ENCODE data around the gene LOX. TPM values are rescaled to one million over a fixed set of nuclear protein-coding genes. Genes with fewer than 3 reads are reported as not detected.

LOX gene
- total and polyA plus RNA-seq, 3 donors from 2014 or later: 2.4 to 11.9 (median 6.4) TPM

GRCh38 chr5:122121479-122122465 lies 43.7 kb upstream of the LOX start:
- Histone ChIP-seq H3K27ac (no peak overlapping the region), H3K27me3 (no peaks in the 10 kb centered on the region), H3K4me3 (no peak overlapping the region), H3K9me3 (no peaks in the 10 kb centered on the region), H3K36me3 (ENCODE audit: low read depth, missing control alignments) (no peaks in the 10 kb centered on the region), H3K4me1 (no peaks in the 10 kb centered on the region)
- TF ChIP-seq CTCF (IDR thresholded peaks at IDR 0.05): no peak
- TF ChIP-seq POLR2A (IDR thresholded peaks at IDR 0.05): no peak
- 89 to 91% methylated on average over 11 of the region's 11 CpGs for WGBS, 2 donors
- DNase-seq: no peak
- intact Hi-C loops (cut with DNase I; ENCODE audit: low total_unique reads): no loop called here

- Histone ChIP-seq H3K36me3 (ENCODE audit: low read depth, missing control alignments) (no peaks in the 10 kb centered on the region), H3K4me3 (no peak overlapping the region), H3K27me3 (no peaks in the 10 kb centered on the region), H3K4me1 (no peaks in the 10 kb centered on the region), H3K9me3 (no peaks in the 10 kb centered on the region), H3K27ac (no peak overlapping the region)
- intact Hi-C loops (cut with DNase I; ENCODE audit: low total_unique reads): no loop called here
- DNase-seq: no peak
- 83 to 88% methylated on average over 2 of the region's 2 CpGs for WGBS, 2 donors
- no peak for TF ChIP-seq CTCF (IDR thresholded peaks at IDR 0.05)
- TF ChIP-seq POLR2A (IDR thresholded peaks at IDR 0.05): no peak
Measured at GRCh38 chr5:122120957-122121356, 42.9 kb upstream of the LOX start.

GRCh38 chr5:122120493-122120892 lies 42.4 kb upstream of the LOX start:
- intact Hi-C loops (cut with DNase I; ENCODE audit: low total_unique reads): no loop called here
- TF ChIP-seq POLR2A (IDR thresholded peaks at IDR 0.05) (no peak), CTCF (IDR thresholded peaks at IDR 0.05) (no peak)
- H3K36me3 ChIP-seq (ENCODE audit: low read depth, missing control alignments): no peaks in the 10 kb centered on the region
- WGBS, 2 donors: 86 to 87% methylated on average over 2 of the region's 2 CpGs
- H3K9me3 ChIP-seq: no peaks in the 10 kb centered on the region
- no peaks in the 10 kb centered on the region for H3K27me3 ChIP-seq
- no peaks in the 10 kb centered on the region for H3K4me1 ChIP-seq
- no peak for DNase-seq
- H3K27ac ChIP-seq: no peak overlapping the region
- no peak overlapping the region for H3K4me3 ChIP-seq

- DNase-seq: no peak
- intact Hi-C loops (cut with DNase I; ENCODE audit: low total_unique reads): no loop called here
- no peaks in the 10 kb centered on the region for H3K27me3 ChIP-seq
Measured at GRCh38 chr5:122119205-122119604, 41.1 kb upstream of the LOX start.

More at GRCh38 chr5:122119205-122119604, 41.1 kb upstream of the LOX start:
- H3K4me3 ChIP-seq: no peak overlapping the region
- H3K4me1 ChIP-seq: no peaks in the 10 kb centered on the region
- H3K27ac ChIP-seq: no peak overlapping the region
- no peak for TF ChIP-seq POLR2A (IDR thresholded peaks at IDR 0.05)
- TF ChIP-seq CTCF (IDR thresholded peaks at IDR 0.05): no peak
- no peaks in the 10 kb centered on the region for H3K9me3 ChIP-seq
- 79 to 84% methylated on average over 3 of the region's 3 CpGs for WGBS, 2 donors
- no peaks in the 10 kb centered on the region for H3K36me3 ChIP-seq (ENCODE audit: low read depth, missing control alignments)

Data from testis (tissue), 3 donors.